Left renal cortex interstitium (tissue), 4 donors: ENCODE data around the gene NT5DC2. TPM values are rescaled to one million over a fixed set of nuclear protein-coding genes. Genes with fewer than 3 reads are reported as not detected.

Source experiments
- DNase-seq, 4 donors: peaks; one replicate each; pipeline ENCODE4 v3.0.0-alpha.2; 2013; ENCODE audit warnings: low read depth in 4 of 4, low spot score in 2 of 4, missing footprints in 1 of 4
- polyA plus RNA-seq, 4 donors: library from polyadenylated mRNA; unstranded; fragments of 120-200 nt; gene quantifications; one replicate each; pipeline ENCODE4 v1.2.1, GENCODE V29; 2013; ENCODE audit not compliant: insufficient read length in 4 of 4

NT5DC2 gene
- 100 to 1,000 TPM; 137 to 189 (median 145) TPM for polyA plus RNA-seq

GRCh38 chr3:52533623-52534280 lies at the start of gene NT5DC2:
NT5DC2 (minus strand) TSS chr3:52533857; CDS start chr3:52533737, 120 bp downstream.
- no peak for DNase-seq

DNA sequence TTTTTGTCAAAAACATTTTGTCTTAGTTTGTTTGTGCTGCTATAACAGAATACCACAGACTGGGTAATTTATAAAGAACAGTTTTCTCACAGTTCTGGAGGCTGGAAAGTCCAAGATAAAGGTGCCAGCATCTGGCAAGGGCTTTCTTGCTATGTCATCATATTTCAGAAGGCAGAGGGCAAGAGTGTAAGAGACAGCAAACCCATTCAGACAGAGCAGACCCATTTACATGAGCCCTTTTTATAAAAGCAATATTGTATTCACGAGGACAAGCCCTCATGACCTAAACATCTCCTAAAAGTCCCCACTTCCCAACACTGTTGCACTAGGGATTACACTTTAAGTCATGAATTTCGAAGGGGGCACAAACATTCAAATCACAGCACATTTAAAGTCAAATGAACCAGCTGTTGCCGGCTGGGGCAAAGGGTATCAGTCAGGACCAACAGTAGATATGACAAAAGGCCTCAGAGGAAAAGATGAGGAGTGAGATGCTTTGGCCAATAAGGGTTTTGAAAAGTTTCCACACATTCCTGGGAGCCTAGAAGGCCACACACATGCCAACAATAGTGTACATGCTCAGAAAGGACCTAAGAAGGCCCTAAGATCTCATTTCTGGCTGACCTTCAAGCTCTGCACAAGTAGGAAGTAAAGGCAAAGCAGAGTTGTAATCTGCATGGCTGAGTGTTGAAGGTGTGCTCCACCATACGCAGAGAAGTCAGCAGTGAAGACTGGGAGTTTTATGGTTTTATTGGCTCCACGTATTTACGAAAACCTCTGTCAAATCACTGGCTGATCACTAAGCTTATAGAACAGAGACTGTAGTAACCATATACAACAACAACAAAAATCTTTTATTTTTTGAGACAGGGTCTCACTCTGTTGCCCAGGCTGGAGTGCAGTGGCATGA lies 40.7 kb upstream of the NT5DC2 start:
- DNase-seq = no peak

GRCh38 chr3:52572221-52572620 lies 38.6 kb upstream of the NT5DC2 start:
- no peak for DNase-seq

GRCh38 chr3:52570076-52570475 lies 36.4 kb upstream of the NT5DC2 start:
- no peak for DNase-seq

GRCh38 chr3:52568069-52568468 lies 34.4 kb upstream of the NT5DC2 start:
- DNase-seq = no peak

DNA sequence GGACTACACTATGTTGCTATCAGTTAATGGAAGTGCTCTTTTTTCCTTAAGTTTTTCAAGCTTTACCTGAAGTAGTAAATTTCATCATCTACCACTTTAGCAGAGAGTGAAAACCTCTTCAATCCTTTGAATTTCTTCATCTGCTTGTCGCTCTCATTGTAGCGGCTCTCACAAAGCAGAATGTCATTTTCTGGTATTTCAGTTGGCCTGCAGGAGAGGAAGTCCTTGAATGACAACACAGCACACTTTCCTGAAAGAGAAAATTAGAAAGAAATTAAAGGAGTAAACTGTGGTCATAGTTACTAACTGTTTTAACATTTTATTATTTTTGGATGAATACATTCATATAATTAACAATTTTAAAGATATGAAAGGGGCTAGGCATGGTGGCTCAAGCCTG lies 30.3 kb upstream of the NT5DC2 start:
- DNase-seq = no peak

GRCh38 chr3:52561028-52561747 lies 27.5 kb upstream of the NT5DC2 start:
- no peak for DNase-seq

DNA sequence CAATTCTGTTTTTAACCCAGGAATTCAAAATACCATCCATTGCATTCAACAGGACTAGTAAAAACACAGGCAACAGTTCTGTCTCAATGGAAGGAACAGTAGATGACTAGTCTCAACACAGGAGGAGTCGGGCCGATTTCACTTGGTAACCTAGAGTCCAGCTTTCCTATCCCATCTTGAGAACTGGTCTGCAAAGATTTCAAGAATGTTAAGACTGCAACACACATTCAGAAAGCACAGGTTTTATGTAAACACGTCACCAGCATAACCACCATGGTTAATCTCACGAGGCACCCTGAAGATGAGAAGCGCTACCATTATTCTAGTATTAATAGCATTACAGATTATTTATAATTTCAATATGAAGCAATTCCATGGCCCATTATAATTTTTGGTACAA lies 24.8 kb upstream of the NT5DC2 start:
- DNase-seq = no peak

GRCh38 chr3:52557011-52557960 lies 23.6 kb upstream of the NT5DC2 start:
- DNase-seq = no peak

DNA sequence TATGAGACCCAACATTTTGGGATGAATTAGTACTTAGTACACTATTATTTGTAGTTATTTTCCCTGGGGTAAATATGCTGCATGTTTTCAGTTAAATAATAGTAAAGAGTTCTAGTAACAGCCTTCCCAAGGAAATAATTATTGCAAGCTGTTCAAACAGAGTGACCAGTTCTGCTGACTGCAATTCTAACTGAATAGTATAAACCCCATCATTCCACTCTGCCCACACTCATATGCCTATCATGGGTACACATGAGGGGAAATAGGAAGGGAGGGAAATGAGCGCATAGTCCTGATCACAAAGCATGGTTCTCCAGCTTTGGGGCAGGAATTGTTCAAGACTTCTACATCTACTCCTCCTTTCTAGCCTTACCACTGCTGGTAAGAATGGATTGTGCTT lies 21.4 kb upstream of the NT5DC2 start:
- DNase-seq = no peak

DNA sequence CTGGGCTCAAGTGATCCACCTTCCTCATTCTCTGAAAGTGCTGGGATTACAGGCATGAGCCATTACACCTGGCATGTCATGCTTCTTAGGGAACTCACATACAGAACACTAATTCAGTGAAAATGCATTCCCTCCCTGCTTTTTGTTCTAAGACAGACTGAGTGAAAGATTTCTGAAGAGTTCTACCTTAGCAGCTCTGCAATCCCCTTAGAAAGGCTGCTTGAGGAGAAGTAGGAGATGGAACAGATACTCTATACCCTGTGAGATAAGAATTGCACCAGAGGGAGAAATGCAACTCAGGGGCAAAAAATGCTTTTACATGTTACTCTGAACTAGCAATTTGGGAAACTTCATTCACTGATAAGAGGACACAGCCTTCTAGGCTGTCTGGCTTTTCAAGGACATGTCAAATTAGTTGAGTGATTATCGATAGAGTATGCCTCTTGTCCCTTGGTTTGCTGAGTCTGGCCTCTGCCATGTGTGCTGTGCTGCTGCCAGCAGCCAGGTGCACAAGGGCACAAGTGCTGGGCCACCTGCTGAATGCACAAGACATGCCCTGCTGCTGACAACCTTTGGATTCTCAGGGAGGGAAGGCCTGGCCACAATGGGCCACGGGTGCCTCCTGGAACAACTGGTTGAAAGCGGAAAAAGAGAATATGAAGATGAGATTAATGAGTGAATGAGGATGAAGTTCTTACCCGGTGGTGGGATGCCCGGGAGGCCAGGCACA lies 20.5 kb upstream of the NT5DC2 start:
- DNase-seq = no peak

DNA sequence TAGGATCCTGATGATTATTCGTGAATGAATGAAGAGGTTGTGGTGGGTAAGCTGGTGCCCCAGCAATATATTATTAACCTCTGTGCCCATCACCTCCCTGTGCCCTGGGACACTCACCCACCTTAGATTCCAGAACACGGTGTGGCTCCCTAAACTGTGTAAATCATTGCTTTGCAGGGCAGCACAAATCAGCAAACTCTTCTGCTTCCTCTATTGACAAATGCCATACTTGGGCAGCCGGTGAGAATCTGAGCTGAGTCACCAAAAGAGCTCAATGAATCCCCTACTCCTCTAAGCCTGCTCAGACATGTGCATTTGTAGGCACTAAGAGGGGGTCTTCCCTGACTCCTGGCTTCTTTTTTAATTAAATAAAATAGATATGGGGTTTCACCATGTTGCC lies 18.4 kb upstream of the NT5DC2 start:
- no peak for DNase-seq

- DNase-seq = no peak
Measured at GRCh38 chr3:52551118-52551517, 17.5 kb upstream of the NT5DC2 start.

DNA sequence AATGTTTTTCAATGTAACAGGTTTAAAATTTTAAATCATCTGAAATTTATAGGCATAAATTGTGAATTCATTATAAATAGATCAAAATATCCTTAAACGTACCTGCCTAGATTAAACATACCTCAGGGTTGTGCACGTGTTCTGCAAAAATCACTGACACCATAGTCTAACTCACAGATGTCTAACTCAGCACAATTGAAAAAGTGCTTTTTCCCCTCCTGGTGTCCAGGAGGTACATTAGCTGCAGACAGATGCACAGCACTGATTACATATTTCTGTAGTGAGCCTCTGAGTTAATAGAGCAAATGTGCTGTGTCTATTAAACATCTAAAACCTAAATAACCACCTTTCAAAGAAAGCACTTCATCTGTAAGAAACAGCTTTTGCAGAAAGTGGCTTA lies 13.5 kb upstream of the NT5DC2 start:
- no peak for DNase-seq

- DNase-seq = no peak
Measured at GRCh38 chr3:52546111-52546901, 12.6 kb upstream of the NT5DC2 start.

DNA sequence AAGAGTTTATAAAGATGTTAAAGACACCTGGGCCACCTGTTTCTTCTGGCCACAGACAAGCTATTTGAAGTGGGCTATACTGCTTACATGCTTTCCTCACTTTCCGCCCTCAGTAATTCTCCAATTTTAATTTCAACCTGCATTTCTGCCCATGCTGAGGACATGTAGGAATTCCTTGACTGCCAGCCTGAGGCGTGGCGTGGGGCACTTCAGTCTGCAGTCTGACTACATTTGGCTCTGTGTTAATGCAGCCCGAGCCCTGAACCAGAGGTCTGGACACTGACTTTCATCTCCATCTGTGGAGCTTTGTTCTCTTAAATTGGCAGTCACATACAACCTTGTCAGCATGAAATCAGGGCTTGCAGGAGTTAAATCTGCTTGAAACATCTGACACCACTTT lies 11.3 kb upstream of the NT5DC2 start:
- no peak for DNase-seq

GRCh38 chr3:52541050-52541449 lies 7.4 kb upstream of the NT5DC2 start:
- no peak for DNase-seq

GRCh38 chr3:52539010-52539653 lies 5.5 kb upstream of the NT5DC2 start:
- no peak for DNase-seq
